Embryonic facial prominence (tissue), 1 donor: ENCODE data around the gene FBXW5.

Experiments used
- DNase-seq: peaks from one replicate; pipeline ENCODE4 v3.0.0-alpha.2; 2016; ENCODE audit errors: extremely low spot score

FBXW5 gene, protein sequence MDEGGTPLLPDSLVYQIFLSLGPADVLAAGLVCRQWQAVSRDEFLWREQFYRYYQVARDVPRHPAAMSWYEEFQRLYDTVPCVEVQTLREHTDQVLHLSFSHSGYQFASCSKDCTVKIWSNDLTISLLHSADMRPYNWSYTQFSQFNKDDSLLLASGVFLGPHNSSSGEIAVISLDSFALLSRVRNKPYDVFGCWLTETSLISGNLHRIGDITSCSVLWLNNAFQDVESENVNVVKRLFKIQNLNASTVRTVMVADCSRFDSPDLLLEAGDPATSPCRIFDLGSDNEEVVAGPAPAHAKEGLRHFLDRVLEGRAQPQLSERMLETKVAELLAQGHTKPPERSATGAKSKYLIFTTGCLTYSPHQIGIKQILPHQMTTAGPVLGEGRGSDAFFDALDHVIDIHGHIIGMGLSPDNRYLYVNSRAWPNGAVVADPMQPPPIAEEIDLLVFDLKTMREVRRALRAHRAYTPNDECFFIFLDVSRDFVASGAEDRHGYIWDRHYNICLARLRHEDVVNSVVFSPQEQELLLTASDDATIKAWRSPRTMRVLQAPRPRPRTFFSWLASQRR

GRCh38 chr9:136944519-136945332, at the start of gene FBXW5, which contains the start of gene C8G:
Gene FBXW5, minus strand, starts transcription at chr9:136944738. Its CDS starts 655 bp downstream, at chr9:136944083.
Gene C8G, plus strand, starts transcription at chr9:136945243. Its CDS starts 78 bp downstream, at chr9:136945321.
- DNase-seq: peak; percentile 89

DNA sequence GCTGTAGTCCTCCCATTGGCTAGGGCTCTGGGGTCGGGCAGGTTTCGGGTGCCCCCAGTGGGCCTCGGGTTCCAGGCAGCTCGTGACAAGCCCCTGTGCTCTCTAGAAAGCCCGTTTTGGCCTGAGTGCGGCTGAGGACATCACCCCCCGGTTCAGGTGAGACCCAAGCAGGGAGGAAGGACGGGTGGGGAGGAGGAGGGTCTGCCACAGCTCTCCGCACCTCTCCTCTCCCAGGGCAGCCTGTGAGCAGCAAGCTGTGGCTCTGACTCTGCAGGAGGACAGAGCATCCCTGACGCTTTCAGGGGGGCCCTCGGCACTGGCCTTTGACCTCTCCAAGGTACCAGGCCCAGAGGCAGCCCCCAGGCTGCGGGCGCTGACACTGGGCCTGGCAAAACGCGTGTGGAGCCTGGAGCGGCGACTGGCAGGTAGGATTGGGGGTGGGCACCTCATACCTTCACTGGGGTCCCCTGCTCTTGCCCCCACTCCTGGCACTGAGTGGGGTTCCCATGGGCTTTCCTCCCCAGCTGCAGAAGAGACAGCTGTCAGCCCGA, 48.4 kb upstream of the FBXW5 start:
- no peak for DNase-seq

DNA sequence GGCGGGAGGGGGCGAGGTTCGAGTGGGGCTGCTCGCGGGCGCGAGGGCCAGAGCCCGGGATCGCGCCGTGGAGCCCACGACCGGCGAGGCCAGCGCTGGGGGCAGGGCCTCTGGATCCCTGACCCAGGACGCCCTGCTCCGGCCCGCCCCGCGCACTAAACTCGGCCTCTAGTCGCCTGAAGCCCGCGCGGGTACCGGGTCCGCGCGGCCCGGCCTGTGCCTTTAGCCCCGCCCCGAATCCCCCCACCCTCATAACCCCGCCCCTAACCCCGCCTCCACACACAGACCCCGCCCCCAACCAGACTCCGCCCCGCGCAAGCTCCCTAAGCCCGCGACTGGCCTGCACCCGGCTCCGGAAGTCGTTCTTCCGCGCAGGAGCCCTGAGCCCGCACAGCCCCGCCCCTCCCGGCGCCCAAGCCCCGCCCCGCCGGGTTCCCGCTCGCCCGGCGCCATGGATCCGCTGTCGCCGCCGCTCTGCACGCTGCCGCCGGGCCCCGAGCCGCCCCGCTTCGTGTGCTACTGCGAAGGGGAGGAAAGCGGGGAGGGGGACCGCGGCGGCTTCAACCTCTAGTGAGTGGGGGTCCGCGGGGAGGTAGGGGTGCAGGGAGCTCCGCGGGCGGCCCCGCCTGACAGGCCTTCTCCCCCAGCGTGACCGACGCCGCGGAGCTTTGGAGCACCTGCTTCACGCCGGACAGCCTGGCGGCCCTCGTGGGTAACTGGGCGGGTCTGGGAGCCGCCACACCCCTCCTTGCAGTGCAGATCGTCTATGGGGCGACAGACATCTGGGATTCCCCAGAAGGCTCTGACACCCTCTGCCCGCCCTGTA, 47.7 kb upstream of the FBXW5 start, which contains the start of gene PAXX:
Gene PAXX (plus strand): TSS at position 430 of the 826 bp plus-strand sequence. CDS start 22 bp downstream, at position 452.
- peak; percentile 85 for DNase-seq

DNA sequence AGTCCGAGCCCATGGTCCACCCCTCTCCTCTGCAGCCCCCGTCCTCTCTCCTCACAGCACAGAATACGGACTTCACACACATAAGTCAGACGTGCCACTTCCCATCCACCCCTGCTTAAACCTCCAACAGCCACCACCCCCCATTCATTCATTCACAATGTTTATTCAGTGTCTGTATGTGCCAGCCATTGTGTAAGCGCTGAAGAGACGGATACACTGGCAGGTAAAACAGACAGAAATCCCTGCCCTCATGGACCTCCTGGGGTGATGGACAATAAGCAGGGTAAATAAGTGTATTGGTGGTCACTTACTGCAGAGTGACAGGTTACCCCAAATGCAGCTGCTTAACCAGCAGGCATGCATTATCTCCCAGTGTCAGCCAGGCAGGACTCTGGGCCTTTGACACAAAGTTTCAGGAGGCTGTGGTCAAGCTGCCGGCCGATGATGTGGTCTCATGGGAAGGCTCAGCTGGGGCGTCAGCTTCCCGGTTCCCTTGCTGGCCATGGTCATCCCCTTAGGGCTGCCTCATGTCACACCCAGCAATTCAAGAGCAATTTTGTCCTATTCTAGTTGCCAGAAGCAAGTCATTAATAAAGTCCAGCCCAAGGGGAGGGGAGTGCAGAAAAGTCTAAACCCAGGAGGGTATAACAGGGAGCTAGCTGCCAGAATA, 45.8 kb upstream of the FBXW5 start:
- no peak for DNase-seq

DNA sequence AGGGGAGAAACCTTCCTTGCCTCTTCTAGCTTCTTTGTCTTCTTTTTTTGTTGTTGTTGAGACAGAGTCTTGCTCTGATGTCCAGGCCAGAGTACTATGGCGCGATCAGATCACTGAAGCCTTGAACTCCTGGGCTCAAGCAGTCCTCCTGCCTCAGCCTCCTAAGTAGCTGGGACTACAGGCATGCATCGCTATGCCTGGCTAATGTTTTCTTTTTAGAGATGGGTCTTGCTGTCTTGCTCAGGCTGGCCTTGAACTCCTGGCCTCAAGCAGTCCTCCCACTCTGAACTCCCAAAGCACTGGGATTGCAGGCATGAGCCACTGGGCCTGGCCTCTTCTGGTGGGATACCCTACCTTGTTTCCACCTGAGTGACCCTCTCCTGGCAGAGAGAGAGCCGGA, 44.3 kb upstream of the FBXW5 start:
- no peak for DNase-seq

- DNase-seq: no peak
Measured at GRCh38 chr9:136985853-136986252, 41.3 kb upstream of the FBXW5 start.

GRCh38 chr9:136985027-136985602, 40.6 kb upstream of the FBXW5 start:
- DNase-seq: no peak

DNA sequence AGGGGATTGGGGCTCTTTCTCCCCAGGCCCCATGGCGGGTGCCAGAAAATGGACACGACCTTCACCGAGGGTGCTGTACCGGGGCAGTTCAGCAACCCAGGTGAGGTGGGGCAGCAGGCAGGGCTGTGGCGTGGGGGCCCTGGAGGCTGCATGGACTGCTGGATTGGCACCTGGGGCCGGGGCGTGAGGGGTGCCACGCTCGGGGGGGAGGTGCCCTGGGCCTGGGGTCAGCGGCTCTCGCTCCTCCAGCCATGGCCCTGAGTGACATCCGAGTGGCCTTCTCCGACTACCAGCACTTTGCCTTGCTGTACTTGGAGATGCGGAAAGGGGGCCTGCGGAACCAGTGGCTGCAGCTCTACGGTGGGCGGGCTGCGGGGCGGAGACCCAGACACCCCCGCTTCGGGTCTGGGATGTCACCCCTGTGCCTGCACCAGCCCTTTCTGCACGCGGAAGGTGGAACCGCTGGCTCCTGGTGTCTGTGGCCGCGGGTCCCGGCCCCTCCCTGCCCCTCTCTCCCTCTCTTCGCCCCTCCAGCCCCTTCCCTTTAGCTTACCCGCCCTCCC, 40.0 kb upstream of the FBXW5 start:
- no peak for DNase-seq

- DNase-seq: no peak
Measured at GRCh38 chr9:136983656-136984314, 39.2 kb upstream of the FBXW5 start.

DNA sequence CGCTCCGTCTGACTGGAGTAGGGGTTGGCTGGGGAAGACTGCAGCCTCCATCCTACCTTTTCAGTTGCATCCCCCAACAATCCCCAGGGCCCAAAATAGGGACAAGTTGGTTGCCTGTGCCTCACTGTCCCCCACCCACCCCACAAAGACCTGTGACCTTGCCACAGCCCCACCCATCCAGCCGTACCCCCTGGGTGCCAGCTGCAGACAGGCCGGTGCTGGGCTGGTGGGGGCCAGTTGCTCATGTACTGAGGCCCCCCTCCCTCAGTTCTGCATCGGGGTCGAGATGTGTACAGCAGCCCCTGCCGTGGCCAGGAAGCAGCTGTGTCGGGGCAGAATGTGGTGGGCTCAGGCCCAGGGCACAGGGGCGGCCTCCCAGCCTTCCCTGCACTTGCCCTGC, 38.6 kb upstream of the FBXW5 start:
- no peak for DNase-seq

DNA sequence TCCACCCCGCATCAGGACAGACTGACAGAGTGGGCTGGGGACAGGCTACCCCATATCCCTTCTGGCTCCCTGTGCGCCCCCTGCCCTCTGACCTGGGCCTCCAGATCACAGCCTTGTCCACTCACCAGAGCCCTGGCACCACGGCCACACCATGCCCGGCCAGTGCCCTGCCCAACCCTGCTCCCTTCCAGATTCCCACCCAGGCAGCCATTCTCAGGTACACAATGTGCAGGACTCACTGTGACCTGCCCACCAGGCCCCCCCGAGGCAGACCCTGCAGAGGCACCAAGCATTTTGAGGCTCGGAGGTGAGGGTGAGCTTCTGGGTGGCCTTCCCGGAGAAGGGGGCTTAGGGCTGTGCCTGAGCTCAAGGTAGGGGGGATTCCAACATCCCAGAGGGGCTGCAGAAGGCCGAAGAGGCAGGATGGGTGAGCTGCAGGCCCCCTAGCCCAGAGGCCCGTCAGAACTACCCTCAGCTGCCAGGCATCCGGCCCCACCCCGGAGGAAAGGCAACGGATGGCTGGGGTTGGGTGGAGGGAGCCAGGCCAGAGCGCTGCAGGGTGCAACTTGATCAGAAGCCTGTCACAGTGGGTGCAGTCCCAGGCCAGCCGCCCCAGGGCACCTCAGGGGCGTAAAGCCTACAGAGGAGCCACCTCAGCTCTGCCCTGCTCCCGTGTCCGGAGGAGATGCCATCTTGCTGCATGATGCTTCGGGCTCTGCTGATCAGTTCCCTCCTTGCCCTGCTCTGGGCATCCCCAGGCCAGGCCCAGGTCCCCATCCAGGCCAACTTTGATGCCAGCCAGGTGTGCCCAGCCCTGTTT, 37.9 kb upstream of the FBXW5 start, which contains the start of gene LCNL1:
Gene LCNL1 (plus strand): TSS at position 762 of the 820 bp plus-strand sequence. CDS start 594 bp downstream, outside the sequence.
- DNase-seq: no peak

- no peak for DNase-seq
Measured at GRCh38 chr9:136981588-136982231, 37.2 kb upstream of the FBXW5 start.

GRCh38 chr9:136980669-136981478, 36.3 kb upstream of the FBXW5 start:
- DNase-seq: no peak

- no peak for DNase-seq
Measured at GRCh38 chr9:136979769-136980587, 35.4 kb upstream of the FBXW5 start.

- no peak for DNase-seq
Measured at GRCh38 chr9:136978865-136979544, 34.5 kb upstream of the FBXW5 start.
